NCI-H1105 (cell line): ENCODE results near the gene SNTG2.
A peak's percentile ranks its signal among the peaks of the same experiment; 100 is the strongest.
"Not testable (repeated sequence)": the region's sequence is repeated elsewhere in the genome, so short reads cannot be mapped to it uniquely, and the experiment has no call there.

Experiments
- DNase-seq: peaks from one replicate; lab custom pipeline; 2025; lab: John Stamatoyannopoulos, UW

The SNTG2 gene

GRCh38 chr2:1099418-1099817, 148.8 kb downstream of the SNTG2 start:
- no peak for DNase-seq

- no peak for DNase-seq
Observed at GRCh38 chr2:1101011-1101782, 150.5 kb downstream of the SNTG2 start.

GRCh38 chr2:1101982-1102590, 151.4 kb downstream of the SNTG2 start:
- no peak for DNase-seq

- no peak for DNase-seq
Observed at GRCh38 chr2:1104364-1104763, 153.7 kb downstream of the SNTG2 start.

GRCh38 chr2:1106344-1106743, 155.7 kb downstream of the SNTG2 start:
- not testable (repeated sequence) for DNase-seq

- no peak for DNase-seq
Observed at GRCh38 chr2:1115843-1116539, 165.3 kb downstream of the SNTG2 start.

- DNase-seq = no peak
Observed at GRCh38 chr2:1117569-1117968, 166.9 kb downstream of the SNTG2 start.

- DNase-seq = no peak
Observed at GRCh38 chr2:1125217-1125616, 174.6 kb downstream of the SNTG2 start.

GRCh38 chr2:1125633-1126370, 175.2 kb downstream of the SNTG2 start:
- DNase-seq = no peak

- no peak for DNase-seq
Observed at GRCh38 chr2:1129982-1130381, 179.3 kb downstream of the SNTG2 start.

GRCh38 chr2:1130922-1131321, 180.3 kb downstream of the SNTG2 start:
- DNase-seq = no peak

- peak; percentile 22 for DNase-seq
Observed at GRCh38 chr2:1132328-1132969, 181.8 kb downstream of the SNTG2 start.

GRCh38 chr2:1133896-1134295, 183.2 kb downstream of the SNTG2 start:
- DNase-seq = not testable (repeated sequence)

GRCh38 chr2:1134629-1135028, 184.0 kb downstream of the SNTG2 start:
- DNase-seq = no peak

- no peak for DNase-seq
Observed at GRCh38 chr2:1136067-1136466, 185.4 kb downstream of the SNTG2 start.

GRCh38 chr2:1136846-1137245, 186.2 kb downstream of the SNTG2 start:
- DNase-seq = no peak

GRCh38 chr2:1137264-1137663, 186.6 kb downstream of the SNTG2 start:
- no peak for DNase-seq

GRCh38 chr2:1137913-1138391, 187.3 kb downstream of the SNTG2 start:
- no peak for DNase-seq

GRCh38 chr2:1140389-1141003, 189.8 kb downstream of the SNTG2 start:
- no peak for DNase-seq

- no peak for DNase-seq
Observed at GRCh38 chr2:1141079-1141478, 190.4 kb downstream of the SNTG2 start.

GRCh38 chr2:1143129-1143528, 192.5 kb downstream of the SNTG2 start:
- no peak for DNase-seq
